HCT116 (cell line): ENCODE data around the gene SCN8A. TPM values are rescaled to one million over a fixed set of nuclear protein-coding genes. Genes with fewer than 3 reads are reported as not detected.

ENCODE experiments used
- ATAC-seq: fragments of 200-7000 bp; cut with Tn5 transposase; 2 replicates; pipeline ENCODE4 v1.9.1; 2020; ENCODE audit warnings: mild to moderate bottlenecking, moderate library complexity
- BruUV-seq: library from RNA; stranded (reverse); fragments of 400-500 nt; replicated peaks from 2 replicates; lab custom pipeline; 2021; lab: Mats Ljungman, UMichigan
- CTCF ChIA-PET: fragments of 300-600 bp; sonication (Branson Sonifier 250); formaldehyde crosslinking; loops from one replicate; lab custom pipeline; 2021; ENCODE audit warnings: antibody characterized with exemption; lab: Charles Lee
- POLR2A ChIA-PET: fragments of 300-600, 350-600 bp; sonication (Branson Sonifier 250); formaldehyde crosslinking; loops from one replicate; lab custom pipeline; 2021; ENCODE audit warnings: antibody characterized with exemption; lab: Charles Lee
- RAD21 ChIA-PET, 2 experiments: fragments of 300-600 bp; sonication (Branson Sonifier 250); formaldehyde crosslinking; loops; one replicate each; lab custom pipeline; 2023; ENCODE audit warnings: low total read pairs in 2 of 2; ENCODE audit not compliant: uncharacterized antibody in 2 of 2, unreplicated experiment in 2 of 2, low non-redundant PET in 1 of 2; lab: Charles Lee
- DNase-seq: peaks from one replicate; pipeline ENCODE4 v3.0.0-alpha.2; 2010; ENCODE audit warnings: low read depth, low spot score
- H2AFZ ChIP-seq: fragments of 200-600 bp; shearing (Covaris generic), sonication (generic); 2 replicates; pipeline ENCODE4 v1.6.1; 2017; ENCODE audit warnings: low read depth, mixed run types, mixed read lengths, antibody characterized with exemption, low read length; ENCODE audit not compliant: poor library complexity, severe bottlenecking
- H3K27ac ChIP-seq: 2 replicates; pipeline ENCODE4 v1.5.1; 2012; ENCODE audit warnings: low read depth, low read length
- H3K27me3 ChIP-seq: fragments of 200-600 bp; sonication (generic); 2 replicates; pipeline ENCODE4 v1.6.1; 2016; ENCODE audit warnings: mixed run types, low read length, mixed read lengths; ENCODE audit not compliant: insufficient read depth
- H3K36me3 ChIP-seq, 2 experiments: fragments of 200-500 bp in 1 of 2; fragments of 200-600 bp in 1 of 2; sonication (Bioruptor generic) in 1 of 2; sonication (generic) in 1 of 2; 2 replicates each; pipeline versions ENCODE4 v1.5.1 to v1.6.1; 2014 to 2016; ENCODE audit warnings: low read length in 2 of 2, inconsistent platforms in 1 of 2, mixed read lengths in 1 of 2, mixed run types in 1 of 2; ENCODE audit not compliant: insufficient read depth in 2 of 2, control insufficient read depth in 1 of 2
- H3K4me1 ChIP-seq, 2 experiments: fragments of 200-600 bp in 1 of 2; sonication (generic) in 1 of 2; 2 replicates each; pipeline versions ENCODE4 v1.5.1 to v1.6.1; 2012 to 2017; ENCODE audit warnings: low read length in 2 of 2, inconsistent platforms in 1 of 2, mild to moderate bottlenecking in 1 of 2, mixed read lengths in 1 of 2, mixed run types in 1 of 2, moderate library complexity in 1 of 2; ENCODE audit not compliant: insufficient read depth in 2 of 2, control insufficient read depth in 1 of 2
- H3K4me2 ChIP-seq: fragments of 200-600 bp; sonication (generic); 2 replicates; pipeline ENCODE4 v1.6.1; 2017; ENCODE audit warnings: mixed run types, low read length, mixed read lengths
- H3K4me3 ChIP-seq, 2 experiments: fragments of 200-600 bp in 1 of 2; sonication (generic) in 1 of 2; replicated peaks in 1 of 2; 2 replicates each; pipeline ENCODE4 v1.5.1; 2011 to 2016; ENCODE audit warnings: low read length in 2 of 2, control low read depth in 1 of 2, low read depth in 1 of 2, mild to moderate bottlenecking in 1 of 2, mixed read lengths in 1 of 2, mixed run types in 1 of 2
- H3K79me2 ChIP-seq: fragments of 200-600 bp; sonication (generic); 2 replicates; pipeline ENCODE4 v1.6.1; 2017; ENCODE audit warnings: mild to moderate bottlenecking, mixed run types, low read length, moderate library complexity, mixed read lengths; ENCODE audit not compliant: insufficient read depth
- H3K9ac ChIP-seq: fragments of 200-600 bp; sonication (generic); 2 replicates; pipeline ENCODE4 v1.6.1; 2016; ENCODE audit warnings: low read length, mixed read lengths
- H3K9me2 ChIP-seq: fragments of 200-600 bp; sonication (generic), shearing (Covaris generic); 2 replicates; pipeline ENCODE4 v1.6.1; 2017; ENCODE audit warnings: mixed run types, mild to moderate bottlenecking, moderate library complexity; ENCODE audit not compliant: insufficient read depth
- H3K9me3 ChIP-seq, 2 experiments: fragments of 200-500 bp in 1 of 2; fragments of 200-600 bp in 1 of 2; sonication (Bioruptor generic) in 1 of 2; sonication (generic) in 1 of 2; 2 replicates each; pipeline ENCODE4 v1.6.1; 2014 to 2017; ENCODE audit warnings: low read length in 2 of 2, mixed read lengths in 2 of 2, inconsistent platforms in 1 of 2, low read depth in 1 of 2, mild to moderate bottlenecking in 1 of 2, mixed run types in 1 of 2, moderate library complexity in 1 of 2; ENCODE audit not compliant: control insufficient read depth in 1 of 2, insufficient read depth in 1 of 2
- H4K20me1 ChIP-seq: fragments of 200-600 bp; sonication (generic), shearing (Covaris generic); 2 replicates; pipeline ENCODE4 v1.6.1; 2017; ENCODE audit warnings: mixed run types, mild to moderate bottlenecking, moderate library complexity; ENCODE audit not compliant: insufficient read depth
- CEBPB ChIP-seq: IDR thresholded peaks from 2 replicates; pipeline ENCODE4 v1.6.1; 2012; ENCODE audit warnings: low read depth
- JUND ChIP-seq: IDR thresholded peaks from 2 replicates; pipeline ENCODE4 v1.6.1; 2012
- POLR2A ChIP-seq: IDR thresholded peaks from 2 replicates; pipeline ENCODE4 v1.7.0; 2011; ENCODE audit warnings: borderline replicate concordance; ENCODE audit not compliant: insufficient read depth, insufficient read length; ENCODE audit errors: extremely low read depth
- REST ChIP-seq: IDR thresholded peaks from 2 replicates; pipeline ENCODE4 v1.6.1; 2012; ENCODE audit warnings: low read depth
- YY1 ChIP-seq: IDR thresholded peaks from 2 replicates; pipeline ENCODE4 v1.6.1; 2011; ENCODE audit warnings: low read length, low read depth, moderate library complexity, mild to moderate bottlenecking; ENCODE audit not compliant: insufficient replicate concordance; ENCODE audit errors: extremely low read depth
- ZBTB33 ChIP-seq: IDR thresholded peaks from 2 replicates; pipeline ENCODE4 v1.6.1; 2011; ENCODE audit warnings: mild to moderate bottlenecking, low read length, moderate library complexity; ENCODE audit not compliant: insufficient replicate concordance; ENCODE audit errors: extremely low read depth
- ZFX ChIP-seq: fragments of 450-650 bp; IDR thresholded peaks from 2 replicates; pipeline ENCODE4 v1.6.1; 2017
- intact Hi-C: fragments of 100-400 bp; cut with micrococcal nuclease; formaldehyde crosslinking; loops from 2 replicates; pipeline ENCODE4 v1.10.0; 2022
- total RNA-seq: library from RNA; stranded (reverse); gene quantifications from one replicate; pipeline ENCODE4 v1.2.1, GENCODE V29; 2021; ENCODE audit not compliant: unreplicated experiment

SCN8A gene
- total RNA-seq, 1 experiment from 2014 or later, result 7.1 TPM

- no peak for DNase-seq
- H3K27ac ChIP-seq, result no peak overlapping the region
- no peaks in the 10 kb centered on the region for H3K36me3 ChIP-seq
- H3K4me3 ChIP-seq, result no peak overlapping the region
- intact Hi-C loops, result no loop called here
- ChIA-PET RAD21 (no interaction called here), CTCF (interaction anchor here (3.0 kb wide), 1 partner anchor 13 kb away, joined by 12 read pairs; no protein-coding TSS in a partner anchor), POLR2A (no interaction called here)
- no peaks in the 10 kb centered on the region for H3K9me3 ChIP-seq
- no peak overlapping the region for H3K4me2 ChIP-seq
- no peaks in the 10 kb centered on the region for H4K20me1 ChIP-seq
- no peak overlapping the region for H3K9ac ChIP-seq
- H2AFZ ChIP-seq, result no peak overlapping the region
- H3K9me2 ChIP-seq, result no peaks in the 10 kb centered on the region
- H3K4me1 ChIP-seq, result peaks cover 0 to 9% of the 10 kb centered on the region in 2 experiments; a peak in 1 of 4 replicates
- BruUV-seq, result no TSS peak
- no peaks in the 10 kb centered on the region for H3K79me2 ChIP-seq
- H3K27me3 ChIP-seq, result peaks cover 20% of the 10 kb centered on the region; the same call in 1 of the 2 replicates
- no peak for TF ChIP-seq ZBTB33
- TF ChIP-seq YY1, result no peak
- TF ChIP-seq REST, result no peak
- no peak for TF ChIP-seq POLR2A
- no peak for TF ChIP-seq ZFX
- no peak for TF ChIP-seq CEBPB
- no peak for TF ChIP-seq JUND
- TF ChIP-seq, all 23 proteins: peak for 0
- ATAC-seq, result no peak
Measured at GRCh38 chr12:51836827-51837173, 245.8 kb downstream of the SCN8A start.
